ENCODE data around the gene TTC21A. TPM values are rescaled to one million over a fixed set of nuclear protein-coding genes. Genes with fewer than 3 reads are reported as not detected.

TTC21A gene
- total RNA-seq, 1 donor from 2014 or later: 1.1 TPM

DNA sequence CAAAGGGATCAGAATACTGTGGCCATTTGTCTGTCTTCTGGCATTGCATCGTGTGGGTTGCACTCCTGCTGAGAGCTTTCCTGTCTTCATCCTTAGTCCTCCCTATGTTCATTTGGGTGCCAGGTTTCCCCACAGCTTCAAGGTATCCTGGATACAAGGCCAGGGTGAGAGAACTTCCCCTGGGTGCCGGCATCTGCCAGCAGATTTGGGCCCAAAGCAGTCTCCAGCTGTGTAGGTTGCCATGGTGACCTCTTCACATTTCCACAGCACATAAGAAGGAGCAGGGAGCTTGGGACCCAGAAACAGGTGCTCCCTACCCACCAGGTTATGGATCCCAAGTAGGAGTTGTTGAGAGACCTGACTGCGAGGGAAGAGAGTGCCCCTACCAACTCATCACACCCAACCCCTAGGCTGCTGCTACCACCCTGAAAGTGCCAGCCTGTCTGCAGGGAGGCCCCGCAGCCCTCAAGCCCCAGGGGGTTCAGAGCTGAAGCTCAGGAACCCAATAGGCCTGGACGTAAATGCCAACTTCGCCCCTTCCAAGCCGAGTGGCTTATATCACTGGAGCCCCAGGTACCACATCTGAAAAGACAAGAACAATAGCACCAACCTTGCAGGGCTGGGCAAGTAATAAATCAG is 19.9 kb downstream of the TTC21A start:
- Histone ChIP-seq H3K36me3 (ENCODE audit: control insufficient read depth, insufficient read depth, low read length) (no peaks in the 10 kb centered on the region), H3K27me3 (ENCODE audit: control insufficient read depth, insufficient read depth, low read length) (no peaks in the 10 kb centered on the region), H3K4me3 (ENCODE audit: low read depth, low read length) (no peak overlapping the region)
- no peak for TF ChIP-seq CTCF (IDR thresholded peaks at IDR 0.05; ENCODE audit: insufficient read depth, low read length, severe bottlenecking)
- FAIRE-seq: no peak
- no peak for DNase-seq (ENCODE audit: low read depth)

DNA sequence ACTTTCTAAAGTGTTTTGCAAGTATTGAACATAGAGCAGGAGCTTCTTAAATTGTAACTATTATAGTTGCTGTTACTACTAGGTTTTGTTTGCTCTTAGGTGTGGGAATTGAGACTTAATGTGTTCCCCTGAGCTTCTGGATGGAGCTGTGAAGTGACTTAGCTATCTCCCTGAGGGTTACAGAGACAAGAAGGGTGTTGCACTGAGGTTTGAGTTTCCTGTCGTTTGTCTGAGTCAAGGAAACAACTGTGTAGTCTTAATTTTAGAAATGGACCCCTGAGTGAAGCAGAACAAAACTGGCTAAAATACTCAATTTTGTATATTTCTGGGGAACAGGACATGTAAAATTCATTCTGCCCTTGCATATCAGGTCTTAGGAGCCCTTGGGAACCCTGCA is 20.4 kb downstream of the TTC21A start:
- DNase-seq (ENCODE audit: low read depth) (no peak), FAIRE-seq (no peak)
- Histone ChIP-seq H3K27me3 (ENCODE audit: control insufficient read depth, insufficient read depth, low read length) (no peaks in the 10 kb centered on the region), H3K36me3 (ENCODE audit: control insufficient read depth, insufficient read depth, low read length) (no peaks in the 10 kb centered on the region), H3K4me3 (ENCODE audit: low read depth, low read length) (no peak overlapping the region)
- TF ChIP-seq CTCF (IDR thresholded peaks at IDR 0.05; ENCODE audit: insufficient read depth, low read length, severe bottlenecking): no peak

- H3K27me3 ChIP-seq (ENCODE audit: control insufficient read depth, insufficient read depth, low read length): no peaks in the 10 kb centered on the region
- TF ChIP-seq CTCF (IDR thresholded peaks at IDR 0.05; ENCODE audit: insufficient read depth, low read length, severe bottlenecking): no peak
- DNase-seq (ENCODE audit: low read depth) (no peak), FAIRE-seq (no peak)
- no peak overlapping the region for H3K4me3 ChIP-seq (ENCODE audit: low read depth, low read length)
- H3K36me3 ChIP-seq (ENCODE audit: control insufficient read depth, insufficient read depth, low read length): no peaks in the 10 kb centered on the region
Observed at GRCh38 chr3:39128951-39129350, 21.5 kb downstream of the TTC21A start.

DNA sequence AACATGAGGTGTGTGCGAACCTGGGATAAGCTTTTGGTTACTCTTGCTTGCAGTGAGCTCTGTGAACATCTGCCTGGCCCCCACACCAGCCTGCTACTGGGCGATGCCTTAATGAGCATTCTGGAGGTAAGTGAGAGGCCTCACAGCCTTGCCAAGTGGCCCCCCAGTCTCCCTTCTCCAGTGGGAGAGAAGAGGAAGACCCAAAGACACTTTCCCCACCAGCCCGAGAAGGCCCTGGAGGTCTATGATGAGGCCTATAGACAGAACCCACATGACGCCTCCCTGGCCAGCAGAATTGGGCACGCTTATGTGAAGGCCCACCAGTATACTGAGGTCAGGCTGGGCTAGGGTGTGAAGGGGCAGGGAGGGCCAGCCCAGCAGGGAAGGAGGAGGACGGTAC is 22.5 kb downstream of the TTC21A start:
- no peak for TF ChIP-seq CTCF (IDR thresholded peaks at IDR 0.05; ENCODE audit: insufficient read depth, low read length, severe bottlenecking)
- no peak for FAIRE-seq

GRCh38 chr3:39130693-39131265 is 23.3 kb downstream of the TTC21A start:
- Histone ChIP-seq H3K36me3 (ENCODE audit: control insufficient read depth, insufficient read depth, low read length) (no peaks in the 10 kb centered on the region), H3K4me3 (ENCODE audit: low read depth, low read length) (no peak overlapping the region), H3K27me3 (ENCODE audit: control insufficient read depth, insufficient read depth, low read length) (no peaks in the 10 kb centered on the region)
- DNase-seq (ENCODE audit: low read depth): no peak
- no peak for TF ChIP-seq CTCF (IDR thresholded peaks at IDR 0.05; ENCODE audit: insufficient read depth, low read length, severe bottlenecking)
- FAIRE-seq: peak; percentile 23

More for the DNA sequence above, 22.5 kb downstream of the TTC21A start:
- H3K27me3 ChIP-seq (ENCODE audit: control insufficient read depth, insufficient read depth, low read length): no peaks in the 10 kb centered on the region
- H3K4me3 ChIP-seq (ENCODE audit: low read depth, low read length): no peak overlapping the region
- H3K36me3 ChIP-seq (ENCODE audit: control insufficient read depth, insufficient read depth, low read length): no peaks in the 10 kb centered on the region
- DNase-seq (ENCODE audit: low read depth): no peak
